MM.1S (cell line): ENCODE measurements around the gene CARS2.

Source experiments
- DNase-seq: peaks from one replicate; pipeline ENCODE4 v3.0.0-alpha.2; 2015
- H2AFZ ChIP-seq: fragments of 300-600 bp; sonication (generic); 2 replicates; pipeline ENCODE4 v1.6.0; 2016; ENCODE audit warnings: antibody characterized with exemption, low read length
- H3F3A ChIP-seq: fragments of 300-600 bp; sonication (generic); 2 replicates; pipeline ENCODE4 v1.6.1; 2016; ENCODE audit warnings: mild to moderate bottlenecking, antibody characterized with exemption, low read length, moderate library complexity, mixed read lengths; ENCODE audit not compliant: insufficient read depth
- H3K27ac ChIP-seq: fragments of 300-600 bp; sonication (generic); 2 replicates; pipeline ENCODE4 v1.5.1; 2016; ENCODE audit warnings: mild to moderate bottlenecking, low read length
- H3K27me3 ChIP-seq: fragments of 300-600 bp; sonication (generic); replicated peaks from 2 replicates; pipeline ENCODE4 v1.6.0; 2016; ENCODE audit warnings: low read length; ENCODE audit not compliant: insufficient read depth
- H3K36me3 ChIP-seq: fragments of 300-600 bp; sonication (generic); replicated peaks from 2 replicates; pipeline ENCODE4 v1.6.1; 2016; ENCODE audit warnings: mild to moderate bottlenecking, low read length, mixed read lengths; ENCODE audit not compliant: insufficient read depth
- H3K4me1 ChIP-seq: fragments of 300-600 bp; sonication (generic); 2 replicates; pipeline ENCODE4 v1.6.1; 2016; ENCODE audit warnings: low read length, mixed read lengths
- H3K4me2 ChIP-seq: fragments of 300-600 bp; sonication (generic); 2 replicates; pipeline ENCODE4 v1.6.0; 2016; ENCODE audit warnings: low read depth, low read length
- H3K4me3 ChIP-seq: fragments of 300-600 bp; sonication (generic); 2 replicates; pipeline ENCODE4 v1.5.1; 2016; ENCODE audit warnings: low read length, mixed read lengths
- H3K79me2 ChIP-seq: fragments of 300-600 bp; sonication (generic); 2 replicates; pipeline ENCODE4 v1.6.1; 2016; ENCODE audit warnings: mixed run types, low read length, mixed read lengths
- H3K9ac ChIP-seq: fragments of 300-600 bp; sonication (generic); 2 replicates; pipeline ENCODE4 v1.6.1; 2016; ENCODE audit warnings: low read length, mixed read lengths
- H3K9me2 ChIP-seq: fragments of 300-600 bp; sonication (generic); replicated peaks from 2 replicates; pipeline ENCODE4 v1.6.1; 2016; ENCODE audit warnings: mild to moderate bottlenecking, low read length, mixed read lengths; ENCODE audit not compliant: insufficient read depth
- H3K9me3 ChIP-seq: fragments of 300-600 bp; sonication (generic); replicated peaks from 2 replicates; pipeline ENCODE4 v1.6.1; 2016; ENCODE audit warnings: mild to moderate bottlenecking, low read length, mixed read lengths; ENCODE audit not compliant: insufficient read depth
- H4K20me1 ChIP-seq: fragments of 300-600 bp; sonication (generic); 2 replicates; pipeline ENCODE4 v1.6.1; 2016; ENCODE audit warnings: mild to moderate bottlenecking, low read length, moderate library complexity, mixed read lengths; ENCODE audit not compliant: insufficient read depth
- EZH2 ChIP-seq: fragments of 300-600 bp; sonication (generic); optimal IDR thresholded peaks from 2 replicates; pipeline ENCODE3; 2017; ENCODE audit warnings: low read depth, mild to moderate bottlenecking, antibody characterized with exemption, low read length, mixed read lengths
- EZH2phosphoT487 ChIP-seq: fragments of 300-600 bp; sonication (generic); IDR thresholded peaks from 2 replicates; pipeline ENCODE4 v1.6.1; 2018; ENCODE audit warnings: antibody characterized with exemption, low read length
- TF ChIP-seq, protein P1 (sequence below): fragments of 300-600 bp; sonication (generic); IDR thresholded peaks from 2 replicates; pipeline ENCODE4 v1.5.1; 2016; ENCODE audit warnings: antibody characterized with exemption, low read length, mixed read lengths

Gene CARS2

DNA sequence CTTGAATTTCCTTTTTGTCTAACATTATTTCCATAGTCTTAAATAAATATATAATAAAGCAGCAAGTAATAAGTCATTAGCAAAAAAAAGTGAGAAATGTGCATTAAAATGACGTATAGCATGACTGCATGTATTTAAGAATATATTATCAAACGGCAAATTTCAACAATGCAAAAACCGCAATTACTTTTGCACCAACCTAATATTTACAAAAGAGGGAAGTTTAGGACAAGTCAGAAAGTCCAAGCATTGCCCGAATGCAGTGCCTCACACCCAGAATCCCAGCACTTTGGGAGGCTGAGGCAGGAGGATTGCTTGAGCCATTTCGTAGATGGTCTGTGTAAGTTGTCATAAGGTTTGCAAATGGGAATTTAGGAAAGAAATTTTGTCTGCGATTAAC lies 100.8 kb downstream of the CARS2 start:
- H3F3A ChIP-seq = no peaks in the 10 kb centered on the region
- no peaks in the 10 kb centered on the region for H3K9me3 ChIP-seq
- no peaks in the 10 kb centered on the region for H3K27me3 ChIP-seq
- no peaks in the 10 kb centered on the region for H4K20me1 ChIP-seq
- no peak for TF ChIP-seq EZH2
- TF ChIP-seq EZH2phosphoT487 = no peak
- TF ChIP-seq, protein P1, sequence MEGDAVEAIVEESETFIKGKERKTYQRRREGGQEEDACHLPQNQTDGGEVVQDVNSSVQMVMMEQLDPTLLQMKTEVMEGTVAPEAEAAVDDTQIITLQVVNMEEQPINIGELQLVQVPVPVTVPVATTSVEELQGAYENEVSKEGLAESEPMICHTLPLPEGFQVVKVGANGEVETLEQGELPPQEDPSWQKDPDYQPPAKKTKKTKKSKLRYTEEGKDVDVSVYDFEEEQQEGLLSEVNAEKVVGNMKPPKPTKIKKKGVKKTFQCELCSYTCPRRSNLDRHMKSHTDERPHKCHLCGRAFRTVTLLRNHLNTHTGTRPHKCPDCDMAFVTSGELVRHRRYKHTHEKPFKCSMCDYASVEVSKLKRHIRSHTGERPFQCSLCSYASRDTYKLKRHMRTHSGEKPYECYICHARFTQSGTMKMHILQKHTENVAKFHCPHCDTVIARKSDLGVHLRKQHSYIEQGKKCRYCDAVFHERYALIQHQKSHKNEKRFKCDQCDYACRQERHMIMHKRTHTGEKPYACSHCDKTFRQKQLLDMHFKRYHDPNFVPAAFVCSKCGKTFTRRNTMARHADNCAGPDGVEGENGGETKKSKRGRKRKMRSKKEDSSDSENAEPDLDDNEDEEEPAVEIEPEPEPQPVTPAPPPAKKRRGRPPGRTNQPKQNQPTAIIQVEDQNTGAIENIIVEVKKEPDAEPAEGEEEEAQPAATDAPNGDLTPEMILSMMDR = no peak
- no peak overlapping the region for H3K9ac ChIP-seq
- no peaks in the 10 kb centered on the region for H3K36me3 ChIP-seq
- no peaks in the 10 kb centered on the region for H3K4me1 ChIP-seq
- H2AFZ ChIP-seq = no peak overlapping the region
- H3K27ac ChIP-seq = no peak overlapping the region
- no peaks in the 10 kb centered on the region for H3K79me2 ChIP-seq
- H3K4me2 ChIP-seq = no peak overlapping the region
- H3K9me2 ChIP-seq = no peaks in the 10 kb centered on the region
- no peak for DNase-seq
- H3K4me3 ChIP-seq = no peak overlapping the region

DNA sequence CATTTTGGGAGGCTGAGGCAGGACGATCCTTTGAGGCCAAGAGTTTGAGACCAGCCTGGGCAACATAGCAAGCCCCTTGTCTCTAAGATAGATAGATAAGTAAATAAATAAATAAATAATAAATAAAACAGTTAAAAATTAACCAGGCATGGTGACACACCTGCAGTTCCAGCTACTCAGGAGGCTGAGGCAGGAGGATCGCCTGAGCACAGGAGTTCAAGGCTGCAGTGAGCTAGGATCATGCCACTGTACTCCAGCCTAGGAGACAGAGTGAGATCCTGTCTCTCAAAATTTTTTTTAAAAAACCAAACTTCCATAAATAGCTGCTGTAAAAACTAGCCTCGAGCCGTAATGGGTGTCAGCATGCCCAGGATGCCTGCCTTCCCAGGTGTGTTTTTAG lies 104.9 kb downstream of the CARS2 start:
- no peaks in the 10 kb centered on the region for H3K9me2 ChIP-seq
- H2AFZ ChIP-seq = no peak overlapping the region
- H3K27ac ChIP-seq = no peak overlapping the region
- H3K4me1 ChIP-seq = no peaks in the 10 kb centered on the region
- no peak for DNase-seq
- H3K9ac ChIP-seq = no peak overlapping the region
- no peaks in the 10 kb centered on the region for H3K36me3 ChIP-seq
- TF ChIP-seq EZH2phosphoT487 (no peak), EZH2 (no peak)
- TF ChIP-seq, protein P1 = no peak
- H3K4me3 ChIP-seq = no peak overlapping the region
- H3F3A ChIP-seq = no peaks in the 10 kb centered on the region
- no peaks in the 10 kb centered on the region for H3K9me3 ChIP-seq
- no peaks in the 10 kb centered on the region for H4K20me1 ChIP-seq
- H3K27me3 ChIP-seq = no peaks in the 10 kb centered on the region
- H3K79me2 ChIP-seq = no peaks in the 10 kb centered on the region
- no peak overlapping the region for H3K4me2 ChIP-seq

DNA sequence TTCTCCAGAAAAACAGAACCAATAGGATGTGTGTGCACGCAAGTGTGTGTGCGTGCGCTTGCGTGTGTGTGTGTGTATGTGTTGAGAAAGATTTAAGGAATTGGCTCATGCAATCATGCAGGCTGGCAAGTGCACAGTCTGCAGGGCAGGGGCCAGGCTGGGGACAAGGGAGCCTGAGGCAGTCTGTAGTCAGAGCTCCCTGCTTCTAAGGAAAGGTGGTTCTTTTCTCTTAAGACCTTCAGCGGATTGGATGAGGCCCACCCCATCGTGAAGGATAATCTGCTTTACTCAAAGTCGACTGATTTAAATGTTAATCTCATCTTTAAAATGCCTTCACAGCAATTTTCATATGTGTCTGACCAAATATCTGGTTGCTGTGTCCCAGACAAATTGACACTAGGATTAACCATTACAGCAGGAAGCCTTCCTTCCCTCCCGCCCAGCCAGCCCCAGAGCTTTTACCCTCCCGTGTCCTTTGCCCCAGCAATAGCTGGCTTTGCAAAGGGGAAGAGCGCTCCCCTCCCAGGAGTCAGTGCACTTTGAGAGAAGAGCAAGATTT lies 105.6 kb downstream of the CARS2 start:
- Histone ChIP-seq H3K9me3 (no peaks in the 10 kb centered on the region), H3K79me2 (no peaks in the 10 kb centered on the region), H3K4me3 (no peak overlapping the region), H2AFZ (no peak overlapping the region), H3K27me3 (no peaks in the 10 kb centered on the region), H4K20me1 (no peaks in the 10 kb centered on the region), H3K9ac (no peak overlapping the region), H3K4me1 (no peaks in the 10 kb centered on the region), H3K36me3 (no peaks in the 10 kb centered on the region), H3K4me2 (no peak overlapping the region), H3F3A (no peaks in the 10 kb centered on the region), H3K27ac (no peak overlapping the region), H3K9me2 (no peaks in the 10 kb centered on the region)
- TF ChIP-seq, protein P1 = no peak
- DNase-seq = no peak
